ENCODE data around the gene RTP5. TPM values are rescaled to one million over a fixed set of nuclear protein-coding genes. Genes with fewer than 3 reads are reported as not detected.
A peak's percentile ranks its signal among the peaks of the same experiment; 100 is the strongest.

RTP5 gene
- total RNA-seq, 1 experiment from 2014 or later, result not detected

GRCh38 chr2:241902357-241902991, 32.9 kb downstream of the RTP5 start:
- no peak overlapping the region; the same call in 1 of the 2 replicates for H2BK15ac ChIP-seq (ENCODE audit: low read depth, low read length)
- H4K8ac ChIP-seq (replicated peaks; ENCODE audit: insufficient read length, low read depth, low read length), result no peak overlapping the region
- H3K18ac ChIP-seq (ENCODE audit: insufficient read length, low read depth, low read length), result peak overlapping the region; percentile 78
- peak overlapping the region; percentile 51 for H3K4me2 ChIP-seq (ENCODE audit: insufficient read depth, insufficient read length, low read length)
- no peaks in the 10 kb centered on the region for H3K79me2 ChIP-seq (ENCODE audit: insufficient read depth, low read length)
- no peak overlapping the region for H3K56ac ChIP-seq (ENCODE audit: insufficient read length, low read depth, low read length)
- peaks cover 5% of the 10 kb centered on the region for H3K23me2 ChIP-seq (ENCODE audit: insufficient read length, low read depth, low read length, poor library complexity, severe bottlenecking)
- no peak overlapping the region for H2BK12ac ChIP-seq (ENCODE audit: insufficient read length, low read depth, low read length)
- no peaks in the 10 kb centered on the region; the same call in 1 of the 2 replicates for H3K27me3 ChIP-seq (ENCODE audit: insufficient read depth, low read length)
- Mint-ChIP-seq H3K36me3 (ENCODE audit: insufficient read depth in 1 of 3, low read depth in 3 of 3) (peaks cover 0 to 5% (median 0%) of the 10 kb centered on the region in 3 experiments; a peak in 1 of 7 replicates), H3K27me3 (ENCODE audit: low read depth) (peaks cover 3% of the 10 kb centered on the region; the same call in 1 of the 2 replicates), H3K4me3 (peak overlapping the region; percentile 15 to 44; a peak in 1 of 5 replicates), H3K27ac (no peak overlapping the region), H3K9me3 (no peaks in the 10 kb centered on the region; a peak in 1 of 5 replicates), H3K4me1 (peaks cover 20 to 30% of the 10 kb centered on the region in 2 experiments)
- H3K4me1 ChIP-seq (ENCODE audit: insufficient read depth, low read length), result no peaks in the 10 kb centered on the region; the same call in 1 of the 2 replicates
- TF ChIP-seq CTCF (conservative IDR thresholded peaks at IDR 0.05), result no peak
- no peak overlapping the region for H3K4ac ChIP-seq (ENCODE audit: low read depth, low read length)
- H2AK5ac ChIP-seq (ENCODE audit: insufficient read length, low read length), result no peak overlapping the region
- WGBS (ENCODE audit: extremely low coverage, insufficient read length, low lambda C conversion rate), result no CpG with 5 or more reads among the region's 48 CpGs
- H2AFZ ChIP-seq (ENCODE audit: low read length), result no peak overlapping the region
- no peaks in the 10 kb centered on the region for H4K20me1 ChIP-seq (ENCODE audit: control insufficient read depth, insufficient read depth, insufficient read length)
- no peak overlapping the region for H2BK120ac ChIP-seq (ENCODE audit: low read depth, low read length, poor library complexity, severe bottlenecking)
- no peak overlapping the region for H3K9ac ChIP-seq (ENCODE audit: extremely low read depth, insufficient read length, low read length)
- peak overlapping the region; percentile 74; the same call in 1 of the 2 replicates for H3K14ac ChIP-seq (ENCODE audit: insufficient read depth, low read length)
- H3K79me1 ChIP-seq (ENCODE audit: insufficient read depth, low read depth, low read length, poor library complexity, severe bottlenecking), result no peaks in the 10 kb centered on the region
- no peak overlapping the region for H3K23ac ChIP-seq (ENCODE audit: insufficient read length, low read depth, low read length)
- no peak overlapping the region for H4K91ac ChIP-seq (ENCODE audit: insufficient read length, low read depth, low read length)
- H3T11ph ChIP-seq (ENCODE audit: low read length), result no peak overlapping the region
- DNase-seq, result peak; percentile 53
- no peak overlapping the region for H4K5ac ChIP-seq (ENCODE audit: insufficient read length, low read depth, low read length)
- no peaks in the 10 kb centered on the region for H3K9me3 ChIP-seq (ENCODE audit: control insufficient read depth, low read depth, low read length)
- no peak overlapping the region for H3K27ac ChIP-seq (ENCODE audit: insufficient read length, low read depth, low read length)
- H2BK5ac ChIP-seq (ENCODE audit: insufficient read length, low read length), result no peak overlapping the region
- H2BK20ac ChIP-seq (ENCODE audit: low read depth, low read length, poor library complexity, severe bottlenecking), result no peak overlapping the region

Data from H9 (cell line).